Measurements from ENCODE around the gene ASXL1.

DNA sequence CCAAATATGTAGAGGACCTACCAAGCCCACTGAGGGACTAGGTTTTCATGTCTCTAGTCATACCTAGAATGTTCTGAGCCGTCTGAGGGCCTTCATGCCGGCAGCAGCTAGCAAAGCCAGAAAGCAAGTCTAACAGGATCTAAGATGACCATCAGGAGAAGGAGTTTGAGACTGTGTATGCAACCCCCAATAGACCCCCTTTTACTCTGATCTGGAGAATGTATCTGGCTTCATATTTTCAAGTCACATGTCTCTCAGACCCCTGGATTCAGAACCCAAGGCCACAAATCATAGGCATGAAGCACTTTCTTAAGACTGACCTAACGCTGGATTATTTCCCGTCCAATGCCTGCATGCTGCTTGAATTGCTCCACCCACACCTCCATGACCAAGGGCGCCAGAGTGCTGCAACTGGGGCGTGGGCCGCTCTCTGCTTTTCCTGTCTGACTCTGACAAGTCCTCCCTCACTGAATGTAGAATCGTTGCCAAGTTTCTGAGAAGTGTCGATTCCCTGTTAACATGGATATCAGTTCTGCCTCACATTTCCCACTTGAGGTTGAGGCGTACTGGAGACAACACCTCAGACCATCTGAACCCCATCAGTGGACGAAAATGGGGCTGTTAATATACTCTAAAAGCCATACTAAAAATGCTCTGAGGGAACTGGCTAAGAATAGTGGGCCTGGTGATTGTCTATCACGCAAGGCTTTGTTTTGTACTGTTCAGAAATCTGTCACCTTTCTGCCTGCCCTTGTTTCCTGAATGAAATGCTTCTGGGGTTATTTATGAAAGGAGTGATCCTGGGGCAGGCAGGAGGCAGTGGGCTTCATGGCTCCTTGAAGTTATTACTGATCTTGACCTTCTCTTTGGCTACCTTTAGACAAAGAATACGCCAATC lies 23.9 kb upstream of the ASXL1 start:
- TF ChIP-seq, protein P1, sequence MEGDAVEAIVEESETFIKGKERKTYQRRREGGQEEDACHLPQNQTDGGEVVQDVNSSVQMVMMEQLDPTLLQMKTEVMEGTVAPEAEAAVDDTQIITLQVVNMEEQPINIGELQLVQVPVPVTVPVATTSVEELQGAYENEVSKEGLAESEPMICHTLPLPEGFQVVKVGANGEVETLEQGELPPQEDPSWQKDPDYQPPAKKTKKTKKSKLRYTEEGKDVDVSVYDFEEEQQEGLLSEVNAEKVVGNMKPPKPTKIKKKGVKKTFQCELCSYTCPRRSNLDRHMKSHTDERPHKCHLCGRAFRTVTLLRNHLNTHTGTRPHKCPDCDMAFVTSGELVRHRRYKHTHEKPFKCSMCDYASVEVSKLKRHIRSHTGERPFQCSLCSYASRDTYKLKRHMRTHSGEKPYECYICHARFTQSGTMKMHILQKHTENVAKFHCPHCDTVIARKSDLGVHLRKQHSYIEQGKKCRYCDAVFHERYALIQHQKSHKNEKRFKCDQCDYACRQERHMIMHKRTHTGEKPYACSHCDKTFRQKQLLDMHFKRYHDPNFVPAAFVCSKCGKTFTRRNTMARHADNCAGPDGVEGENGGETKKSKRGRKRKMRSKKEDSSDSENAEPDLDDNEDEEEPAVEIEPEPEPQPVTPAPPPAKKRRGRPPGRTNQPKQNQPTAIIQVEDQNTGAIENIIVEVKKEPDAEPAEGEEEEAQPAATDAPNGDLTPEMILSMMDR (IDR thresholded peaks at IDR 0.05 in 2 of 3, conservative IDR thresholded peaks at IDR 0.05 in 1 of 3; ENCODE audit: borderline replicate concordance in 1 of 3, insufficient read depth in 1 of 3, low read depth in 2 of 3, low read length in 2 of 3) = no peak
- no peak for TF ChIP-seq ZNF274 (IDR thresholded peaks at IDR 0.05; ENCODE audit: low read depth, low read length)
